SU-DHL-6 (cell line): Measurements from ENCODE around the gene MESP2.

Experiments used
- H2AFZ ChIP-seq: fragments of 200-600 bp; sonication (generic); 2 replicates; pipeline ENCODE4 v1.6.1; 2014; ENCODE audit warnings: low read depth, mild to moderate bottlenecking, moderate library complexity, mixed read lengths, antibody characterized with exemption, low read length; ENCODE audit not compliant: severe bottlenecking
- H3F3A ChIP-seq: fragments of 200-600 bp; shearing (Covaris generic); 2 replicates; pipeline ENCODE4 v1.6.0; 2016; ENCODE audit warnings: antibody characterized with exemption, mild to moderate bottlenecking; ENCODE audit not compliant: insufficient read depth
- H3K27ac ChIP-seq: fragments of 200-600 bp; sonication (generic); 2 replicates; pipeline ENCODE4 v1.5.1; 2016; ENCODE audit warnings: low read depth, mild to moderate bottlenecking, low read length, moderate library complexity, mixed read lengths
- H3K27me3 ChIP-seq: fragments of 200-600 bp; sonication (generic), shearing (Covaris generic); 2 replicates; pipeline ENCODE4 v1.6.0; 2014; ENCODE audit warnings: mild to moderate bottlenecking, low read length
- H3K36me3 ChIP-seq: fragments of 200-600 bp; sonication (generic); 2 replicates; pipeline ENCODE4 v1.6.1; 2014; ENCODE audit warnings: mild to moderate bottlenecking, low read length, mixed read lengths
- H3K4me2 ChIP-seq: fragments of 300-600, 200-600 bp; shearing (Covaris generic), sonication (generic); 2 replicates; pipeline ENCODE4 v1.6.0; 2014; ENCODE audit warnings: low read length, low read depth, mild to moderate bottlenecking; ENCODE audit not compliant: poor library complexity, severe bottlenecking
- H3K4me3 ChIP-seq: fragments of 200-600 bp; sonication (generic); 2 replicates; pipeline ENCODE4 v1.5.1; 2014; ENCODE audit warnings: antibody characterized with exemption, low read length, mild to moderate bottlenecking, mixed read lengths; ENCODE audit not compliant: insufficient read depth, poor library complexity, severe bottlenecking
- H3K79me2 ChIP-seq: fragments of 200-600 bp; sonication (generic); 2 replicates; pipeline ENCODE4 v1.6.1; 2014; ENCODE audit warnings: mild to moderate bottlenecking, low read length, moderate library complexity; ENCODE audit not compliant: insufficient read depth
- H3K9ac ChIP-seq: fragments of 200-600 bp; sonication (generic); 2 replicates; pipeline ENCODE4 v1.7.0; 2014; ENCODE audit warnings: mild to moderate bottlenecking, low read length
- H3K9me2 ChIP-seq: fragments of 200-600 bp; sonication (generic); replicated peaks from 2 replicates; pipeline ENCODE4 v1.6.1; 2014; ENCODE audit warnings: low read length; ENCODE audit not compliant: insufficient read depth
- H3K9me3 ChIP-seq: fragments of 200-600 bp; sonication (generic); 2 replicates; pipeline ENCODE4 v1.6.1; 2014; ENCODE audit warnings: low read length, mixed read lengths; ENCODE audit not compliant: insufficient read depth
- H4K20me1 ChIP-seq: fragments of 200-600 bp; sonication (generic); 2 replicates; pipeline ENCODE4 v1.6.1; 2014; ENCODE audit warnings: low read depth, mild to moderate bottlenecking, antibody characterized with exemption, low read length, moderate library complexity, mixed read lengths
- EZH2phosphoT487 ChIP-seq: fragments of 200-600 bp; sonication (generic), shearing (Covaris generic); conservative IDR thresholded peaks from 2 replicates; pipeline ENCODE4 v1.6.1; 2018; ENCODE audit warnings: mild to moderate bottlenecking, antibody characterized with exemption, low read length, moderate library complexity, mixed read lengths
- TF ChIP-seq, protein P1 (sequence below): fragments of 200-600 bp; sonication (generic); IDR thresholded peaks from one replicate; pipeline ENCODE4 v1.5.1; 2017; ENCODE audit warnings: antibody characterized with exemption, mild to moderate bottlenecking, low read length, moderate library complexity; ENCODE audit not compliant: insufficient read depth, poor library complexity, severe bottlenecking

The MESP2 gene

DNA sequence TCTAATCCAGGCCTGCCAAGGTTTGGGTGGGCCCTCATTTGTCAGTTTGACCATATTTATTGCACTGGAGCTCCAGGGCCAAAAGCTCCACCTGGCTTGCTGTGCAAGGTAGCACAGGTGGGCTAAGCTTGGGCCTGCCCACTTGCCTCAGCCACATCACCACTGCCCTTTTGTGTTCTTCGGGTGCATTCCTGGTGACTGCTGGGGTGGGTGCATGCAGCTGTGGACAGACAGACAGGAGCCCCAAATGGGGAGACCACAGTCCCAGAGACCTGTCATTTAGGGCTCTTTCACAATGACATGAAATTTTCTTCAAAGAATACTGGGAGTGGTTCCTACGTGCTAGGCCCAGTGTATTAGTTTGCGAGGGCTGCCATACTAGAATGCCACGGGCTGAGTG, 2.7 kb downstream of the MESP2 start:
- Histone ChIP-seq H2AFZ (no peak overlapping the region), H3K9me3 (no peaks in the 10 kb centered on the region), H3K9me2 (no peaks in the 10 kb centered on the region), H3K4me2 (no peak overlapping the region), H3K27me3 (no peaks in the 10 kb centered on the region), H4K20me1 (no peaks in the 10 kb centered on the region), H3K27ac (no peak overlapping the region), H3F3A (no peaks in the 10 kb centered on the region), H3K36me3 (no peaks in the 10 kb centered on the region), H3K9ac (no peak overlapping the region), H3K4me3 (no peak overlapping the region), H3K79me2 (no peaks in the 10 kb centered on the region)
- TF ChIP-seq, protein P1, sequence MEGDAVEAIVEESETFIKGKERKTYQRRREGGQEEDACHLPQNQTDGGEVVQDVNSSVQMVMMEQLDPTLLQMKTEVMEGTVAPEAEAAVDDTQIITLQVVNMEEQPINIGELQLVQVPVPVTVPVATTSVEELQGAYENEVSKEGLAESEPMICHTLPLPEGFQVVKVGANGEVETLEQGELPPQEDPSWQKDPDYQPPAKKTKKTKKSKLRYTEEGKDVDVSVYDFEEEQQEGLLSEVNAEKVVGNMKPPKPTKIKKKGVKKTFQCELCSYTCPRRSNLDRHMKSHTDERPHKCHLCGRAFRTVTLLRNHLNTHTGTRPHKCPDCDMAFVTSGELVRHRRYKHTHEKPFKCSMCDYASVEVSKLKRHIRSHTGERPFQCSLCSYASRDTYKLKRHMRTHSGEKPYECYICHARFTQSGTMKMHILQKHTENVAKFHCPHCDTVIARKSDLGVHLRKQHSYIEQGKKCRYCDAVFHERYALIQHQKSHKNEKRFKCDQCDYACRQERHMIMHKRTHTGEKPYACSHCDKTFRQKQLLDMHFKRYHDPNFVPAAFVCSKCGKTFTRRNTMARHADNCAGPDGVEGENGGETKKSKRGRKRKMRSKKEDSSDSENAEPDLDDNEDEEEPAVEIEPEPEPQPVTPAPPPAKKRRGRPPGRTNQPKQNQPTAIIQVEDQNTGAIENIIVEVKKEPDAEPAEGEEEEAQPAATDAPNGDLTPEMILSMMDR: no peak
- no peak for TF ChIP-seq EZH2phosphoT487

DNA sequence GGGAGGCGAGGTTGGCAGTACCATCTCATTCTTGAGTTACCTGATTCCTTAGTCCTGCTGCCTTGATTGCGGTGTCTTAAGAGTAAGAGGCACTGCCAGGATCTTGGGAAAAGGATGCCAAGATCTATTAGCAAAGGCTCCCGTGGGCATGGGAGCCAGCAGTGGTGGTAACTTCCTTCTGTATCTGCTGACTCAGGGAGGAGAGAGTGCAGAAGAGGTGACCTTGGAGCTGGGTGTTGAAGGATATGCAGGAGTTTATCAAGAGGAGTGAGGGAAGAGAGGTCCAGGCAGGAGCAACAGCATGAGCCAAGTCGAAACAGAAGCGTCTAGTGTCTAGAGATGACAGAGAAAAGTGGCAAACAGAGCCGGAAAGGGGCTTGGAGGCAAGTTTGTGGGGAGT, 4.5 kb downstream of the MESP2 start:
- Histone ChIP-seq H3K27ac (no peak overlapping the region), H3K9me2 (no peaks in the 10 kb centered on the region), H3K79me2 (no peaks in the 10 kb centered on the region), H3K4me2 (no peak overlapping the region), H3K4me3 (no peak overlapping the region), H3F3A (no peaks in the 10 kb centered on the region), H3K9ac (no peak overlapping the region), H3K9me3 (no peaks in the 10 kb centered on the region), H4K20me1 (no peaks in the 10 kb centered on the region), H3K27me3 (no peaks in the 10 kb centered on the region), H3K36me3 (no peaks in the 10 kb centered on the region), H2AFZ (no peak overlapping the region)
- no peak for TF ChIP-seq EZH2phosphoT487
- TF ChIP-seq, protein P1: no peak

DNA sequence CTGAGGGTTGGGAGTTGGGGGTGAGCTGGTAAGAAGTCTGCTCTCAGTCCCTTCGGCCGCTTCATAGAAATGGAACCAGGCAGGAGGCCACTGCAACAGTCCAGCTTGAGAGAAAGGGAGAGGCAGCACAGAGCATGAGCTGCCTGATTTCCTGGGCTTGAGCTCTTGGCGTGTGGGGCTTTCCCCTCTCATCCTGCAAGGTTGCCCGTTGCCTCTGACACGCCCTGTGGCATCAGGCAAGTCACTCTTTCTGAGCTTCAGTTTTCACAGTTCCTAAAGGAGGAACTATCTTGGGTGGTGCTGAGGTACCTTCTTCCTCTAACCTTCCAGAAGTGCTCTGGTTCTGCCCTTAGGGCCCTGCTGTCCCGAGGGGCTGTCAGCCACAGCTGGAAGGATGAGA, 4.9 kb downstream of the MESP2 start:
- H3K9me3 ChIP-seq: no peaks in the 10 kb centered on the region
- no peak overlapping the region for H3K4me3 ChIP-seq
- H2AFZ ChIP-seq: no peak overlapping the region
- no peak overlapping the region for H3K9ac ChIP-seq
- TF ChIP-seq EZH2phosphoT487: no peak
- TF ChIP-seq, protein P1: no peak
- no peaks in the 10 kb centered on the region for H3K27me3 ChIP-seq
- no peaks in the 10 kb centered on the region for H3K9me2 ChIP-seq
- H3K79me2 ChIP-seq: no peaks in the 10 kb centered on the region
- no peaks in the 10 kb centered on the region for H3K36me3 ChIP-seq
- H4K20me1 ChIP-seq: no peaks in the 10 kb centered on the region
- no peak overlapping the region for H3K27ac ChIP-seq
- H3F3A ChIP-seq: no peaks in the 10 kb centered on the region
- H3K4me2 ChIP-seq: no peak overlapping the region
